SKM-1 treated with dmso at 0.1 percent for 144 hours (cell line): ENCODE measurements around the gene HEATR5A.
"Not testable (repeated sequence)": the region's sequence is repeated elsewhere in the genome, so short reads cannot be mapped to it uniquely, and the experiment has no call there.

ENCODE experiments used
- DNase-seq: peaks from one replicate; lab custom pipeline; 2025; ENCODE audit not compliant: unreplicated experiment; lab: John Stamatoyannopoulos, UW

Gene HEATR5A

DNA sequence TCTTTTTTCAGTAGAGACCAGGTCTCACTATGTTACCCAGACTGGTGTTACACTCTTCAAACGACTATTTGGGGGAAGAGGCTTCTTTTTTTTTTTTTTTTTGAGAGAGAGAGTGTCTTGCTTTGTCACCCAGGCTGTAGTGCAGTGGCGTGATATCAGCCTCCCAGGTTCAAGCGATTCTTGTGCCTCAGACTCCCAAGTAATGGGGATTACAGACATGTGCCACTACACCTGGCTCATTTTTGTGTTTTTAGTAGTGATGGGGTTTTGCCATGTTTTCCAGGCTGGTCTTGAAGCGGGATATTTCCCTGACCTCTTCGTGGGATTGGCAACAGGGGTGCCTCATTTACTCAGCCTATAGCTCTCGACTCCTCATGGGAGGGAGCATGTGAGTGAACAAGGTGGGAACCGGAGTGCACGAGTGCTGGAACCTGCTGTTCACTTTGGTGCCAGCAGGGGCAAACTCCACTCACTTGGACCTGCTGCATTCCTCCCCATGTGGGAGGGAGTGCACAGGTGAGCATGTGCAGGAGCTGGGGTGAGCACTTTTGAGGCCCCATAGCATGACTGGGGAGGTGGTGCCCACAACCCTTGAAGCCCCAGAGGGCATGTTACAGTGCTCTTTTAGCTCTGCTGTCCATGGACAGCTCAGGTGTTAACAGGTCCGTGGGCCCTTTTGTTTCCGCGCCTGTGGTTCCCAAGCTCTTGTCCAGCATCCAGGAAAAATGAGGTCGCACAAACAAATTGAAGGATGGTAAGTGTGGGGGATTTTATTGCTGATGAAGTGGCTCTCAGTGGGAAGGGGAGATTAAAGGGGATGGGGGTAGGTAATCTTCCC is 133.7 kb downstream of the HEATR5A start:
- no peak for DNase-seq

DNA sequence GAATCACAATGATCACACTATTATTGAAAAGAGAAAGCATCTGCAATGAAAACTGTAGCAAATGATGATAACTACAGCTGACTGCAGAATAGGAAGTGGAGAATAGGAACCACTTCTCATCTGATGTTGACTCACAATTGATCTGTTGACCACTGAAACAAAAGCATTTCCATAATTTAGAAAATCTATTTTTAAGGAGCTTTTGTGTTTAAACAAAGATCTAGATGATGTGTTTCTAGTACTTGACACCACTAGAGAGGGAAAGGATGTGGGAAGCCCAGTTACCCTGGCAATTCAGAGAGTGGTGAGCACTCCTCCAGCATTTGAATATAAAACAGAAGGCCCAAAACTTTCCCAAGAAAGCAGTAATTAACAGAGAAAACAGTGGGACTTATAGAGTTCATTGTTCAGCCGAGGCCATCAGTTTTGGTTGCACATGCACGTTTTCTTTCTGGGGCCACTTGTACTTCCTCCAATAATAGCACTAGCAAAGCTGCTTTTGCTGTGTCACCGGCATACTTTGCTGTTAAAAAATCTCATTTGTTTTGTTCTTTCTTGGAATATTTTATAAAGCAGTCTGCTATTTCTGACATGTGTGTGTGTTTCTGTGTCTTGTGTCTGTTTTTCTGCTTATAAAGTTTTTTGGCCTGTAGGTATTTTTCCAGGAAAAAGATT is 136.6 kb downstream of the HEATR5A start:
- no peak for DNase-seq

DNA sequence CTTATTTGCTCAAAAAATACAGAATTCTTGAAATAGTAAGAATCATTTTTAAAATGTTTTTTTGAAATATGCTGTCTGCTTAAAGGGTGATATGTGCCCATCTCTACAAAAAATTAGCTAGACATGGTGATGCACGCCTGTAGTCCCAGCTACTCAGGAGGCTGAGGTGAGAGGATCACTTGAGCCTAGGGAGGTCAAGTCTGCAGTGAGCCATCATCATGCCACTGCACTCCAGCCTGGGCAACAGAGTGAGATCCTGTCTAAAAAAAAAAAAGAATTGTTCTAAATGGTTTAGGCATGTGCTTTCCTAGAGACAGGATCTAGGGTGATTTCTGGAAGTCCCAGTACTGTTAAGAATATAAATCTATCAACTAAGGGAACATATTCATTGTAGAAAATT is 137.2 kb downstream of the HEATR5A start:
- DNase-seq, result no peak

DNA sequence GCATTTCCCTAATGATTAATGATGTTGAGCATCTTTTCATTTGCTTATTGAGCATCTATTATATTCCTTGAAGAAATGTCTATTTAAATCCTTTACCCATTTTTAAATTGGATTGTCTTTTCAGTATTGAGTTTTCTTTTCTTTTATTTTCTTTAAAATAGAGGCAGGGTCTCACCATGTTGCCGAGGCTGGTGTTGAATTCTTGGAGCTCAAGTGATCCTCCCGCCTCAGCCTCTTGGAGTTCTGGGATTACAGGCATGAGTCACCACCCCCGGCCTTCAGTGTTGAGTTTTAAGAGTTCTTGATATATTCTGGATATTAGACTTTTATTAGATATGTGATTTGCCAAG is 139.5 kb downstream of the HEATR5A start:
- DNase-seq, result no peak

DNA sequence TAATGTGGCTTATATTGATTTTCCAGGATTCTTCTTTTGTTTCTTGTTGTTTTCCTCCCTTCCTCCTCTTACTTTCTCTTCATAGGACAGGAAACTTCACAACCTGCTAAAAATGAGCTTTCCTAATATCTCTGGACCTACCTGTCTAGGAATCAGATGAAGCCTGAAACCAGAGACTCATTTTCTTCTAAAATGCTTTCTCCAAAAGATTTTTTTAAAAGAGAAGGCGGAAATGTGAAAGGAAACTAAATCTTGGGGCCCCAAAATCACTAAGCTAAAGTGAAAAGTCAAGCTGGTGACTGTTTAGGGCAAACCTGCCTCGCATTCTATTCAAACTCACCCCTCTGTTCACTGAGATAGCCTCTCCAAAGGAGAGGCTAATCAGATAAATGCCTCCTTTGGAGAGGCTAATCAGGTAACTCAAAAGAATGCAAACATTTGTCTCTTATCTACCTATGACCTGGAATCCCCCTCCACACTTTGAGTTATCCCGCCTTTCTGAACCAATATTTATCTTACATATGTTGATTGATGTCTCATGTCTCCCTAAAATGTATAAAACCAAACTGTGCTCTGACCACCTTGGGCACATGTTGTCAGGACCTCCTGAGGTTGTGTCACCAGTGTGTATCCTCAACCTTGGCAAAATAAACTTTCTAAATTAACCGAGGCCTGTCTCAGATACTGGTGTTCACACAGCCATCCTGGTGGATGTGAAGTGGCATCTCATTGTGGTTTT is 140.0 kb downstream of the HEATR5A start:
- no peak for DNase-seq

DNA sequence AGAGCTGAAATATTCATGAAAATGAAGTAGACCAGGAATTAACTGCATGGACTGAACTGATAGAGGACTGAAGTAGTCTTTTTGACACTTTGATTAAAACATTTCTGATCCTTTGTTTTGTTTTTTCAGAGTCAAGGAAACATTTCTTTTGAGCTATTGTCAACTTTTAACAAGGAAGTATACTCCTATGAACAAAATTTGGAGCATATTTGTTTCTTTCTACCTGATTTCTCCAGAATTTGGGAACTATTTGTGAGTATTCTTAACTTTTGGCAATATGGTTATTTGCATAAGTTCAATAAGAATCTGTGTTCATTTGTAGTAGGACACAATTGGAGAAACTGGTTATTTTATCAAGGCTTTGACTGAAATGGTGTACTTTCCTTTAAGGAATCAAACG is 141.5 kb downstream of the HEATR5A start:
- DNase-seq, result no peak

DNA sequence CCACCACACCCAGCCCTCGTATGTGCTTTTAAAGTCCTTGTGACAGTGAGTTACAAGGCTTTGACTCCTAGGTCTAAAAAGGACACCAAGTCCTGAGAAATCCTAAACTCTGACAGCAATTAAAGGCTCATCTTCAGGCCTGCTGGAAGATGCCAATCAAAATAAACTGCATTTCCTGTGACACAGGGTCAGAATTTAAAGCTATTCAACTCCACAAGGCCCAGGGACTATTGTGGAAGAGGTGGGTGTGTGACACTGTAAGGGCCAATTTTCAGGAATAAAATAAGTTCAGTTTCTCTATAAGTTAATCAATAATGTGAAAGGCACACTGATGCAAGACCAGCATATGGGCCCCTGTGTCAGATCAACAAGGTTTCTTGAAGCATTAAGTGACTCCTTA is 143.3 kb downstream of the HEATR5A start:
- no peak for DNase-seq

- DNase-seq, result not testable (repeated sequence)
Observed at GRCh38 chr14:31276417-31276816, 143.9 kb downstream of the HEATR5A start.

GRCh38 chr14:31275731-31276130 is 144.6 kb downstream of the HEATR5A start:
- no peak for DNase-seq

DNA sequence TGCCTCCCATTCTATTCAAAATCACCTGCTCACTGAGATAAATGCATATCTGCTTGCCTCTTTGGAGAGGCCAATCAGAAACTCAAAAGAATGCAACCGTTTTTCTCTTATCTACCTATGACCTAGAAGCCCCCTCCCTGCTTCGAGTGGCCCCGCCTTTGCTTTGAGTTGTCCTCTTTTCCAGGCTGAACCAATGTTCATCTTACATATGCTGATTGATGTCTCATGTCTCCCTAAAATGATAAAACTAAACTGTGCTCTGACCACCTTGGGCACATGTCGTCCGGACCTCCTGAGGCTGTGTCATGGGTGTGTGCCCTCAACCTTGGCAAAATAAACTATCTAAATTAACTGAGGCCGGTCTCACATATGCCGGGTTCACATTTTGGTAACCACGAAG is 148.7 kb downstream of the HEATR5A start:
- no peak for DNase-seq

DNA sequence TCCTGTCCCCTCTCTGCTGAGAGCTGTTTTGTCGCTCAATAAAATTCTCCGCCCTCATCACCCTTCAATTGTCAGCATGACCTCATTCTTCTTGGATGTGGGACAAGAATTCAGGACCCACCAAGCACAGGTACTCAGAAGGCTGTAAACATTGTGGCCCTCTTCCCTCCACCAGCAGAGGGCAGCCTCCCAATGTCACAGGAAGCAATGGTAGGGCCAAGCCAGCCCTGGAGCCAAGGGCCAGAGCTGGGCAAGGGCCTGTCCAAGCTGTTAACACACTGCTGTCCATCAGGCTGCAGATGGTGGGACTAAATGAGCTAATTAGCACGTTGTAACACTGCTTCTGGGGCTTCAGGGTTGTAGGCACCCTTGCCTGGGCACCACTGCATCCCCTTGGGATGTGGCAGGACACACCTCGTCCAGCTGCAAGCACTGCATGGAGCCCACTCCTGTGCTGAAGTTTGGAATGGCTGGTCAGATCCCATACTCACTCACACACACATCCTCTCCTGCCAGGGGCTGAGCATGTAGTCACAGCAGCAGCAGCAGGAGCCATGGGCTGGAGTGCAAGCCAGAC is 150.1 kb downstream of the HEATR5A start:
- no peak for DNase-seq

DNA sequence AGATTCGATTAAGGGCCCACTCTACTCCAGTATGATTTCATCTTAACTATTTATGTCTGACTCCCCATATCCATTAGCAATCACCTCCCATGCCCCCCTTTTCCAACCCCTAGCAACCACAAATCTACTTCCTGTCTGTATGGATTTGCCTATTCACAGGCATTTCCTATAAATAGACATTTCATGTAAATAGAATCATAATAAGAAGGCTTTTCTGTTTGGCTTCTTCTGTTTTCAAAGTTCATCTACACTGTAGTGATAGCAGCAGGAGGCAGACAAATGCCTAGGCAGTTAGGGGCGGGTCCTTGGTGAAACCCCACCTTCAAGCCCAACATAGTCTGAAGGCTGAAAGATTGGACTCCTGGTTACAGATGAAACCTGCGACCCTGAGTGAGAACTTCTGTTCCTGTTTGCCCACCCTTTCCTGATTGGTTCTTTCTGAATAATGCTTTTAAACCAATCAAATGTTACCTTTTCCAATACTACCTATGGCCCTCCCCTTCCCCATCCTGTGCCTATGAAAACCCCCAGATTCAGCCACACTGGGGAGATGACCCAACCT is 150.6 kb downstream of the HEATR5A start:
- DNase-seq, result no peak

- DNase-seq, result no peak
Observed at GRCh38 chr14:31268216-31268615, 152.1 kb downstream of the HEATR5A start.

DNA sequence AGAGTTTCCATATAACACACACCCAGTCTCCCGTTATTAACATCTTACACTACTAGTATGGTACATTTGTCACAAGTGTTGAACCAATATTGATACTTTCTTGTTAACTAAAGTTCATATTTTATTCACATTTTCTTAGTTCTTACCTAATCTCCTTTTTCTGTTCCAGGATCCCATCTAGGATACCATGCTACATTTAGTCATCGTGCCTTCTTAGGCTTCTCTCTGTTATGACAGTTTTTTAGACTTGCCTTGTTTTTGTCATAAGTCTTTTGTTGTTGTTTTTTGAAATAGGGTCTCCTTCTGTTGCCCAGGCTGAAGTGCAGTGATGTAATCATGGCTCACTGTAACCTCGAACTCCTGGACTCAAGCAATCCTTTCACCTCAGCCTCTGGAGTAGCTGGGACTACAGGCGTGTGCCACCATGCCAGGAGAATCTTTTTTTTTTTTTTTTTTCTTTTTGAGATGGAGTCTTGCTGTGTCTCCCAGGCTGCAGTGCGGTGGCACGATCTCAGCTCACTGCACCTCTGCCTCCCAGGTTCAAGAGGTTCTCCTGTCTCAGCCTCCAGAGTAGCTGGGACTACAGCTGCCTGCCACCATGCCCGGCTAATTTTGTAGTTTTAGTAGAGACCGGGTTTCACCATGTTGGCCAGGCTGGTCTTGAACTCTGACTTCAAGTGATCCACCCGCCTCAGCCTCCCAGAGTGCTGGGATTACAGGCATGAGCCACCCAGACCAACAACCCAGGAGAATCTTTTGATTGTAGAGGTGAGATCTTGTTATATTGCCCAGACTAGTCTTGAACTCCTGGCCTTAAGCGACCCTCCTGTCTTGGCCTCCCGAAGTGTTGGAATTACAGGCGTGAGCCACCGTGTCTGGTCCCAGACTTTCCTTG is 153.7 kb downstream of the HEATR5A start:
- no peak for DNase-seq

DNA sequence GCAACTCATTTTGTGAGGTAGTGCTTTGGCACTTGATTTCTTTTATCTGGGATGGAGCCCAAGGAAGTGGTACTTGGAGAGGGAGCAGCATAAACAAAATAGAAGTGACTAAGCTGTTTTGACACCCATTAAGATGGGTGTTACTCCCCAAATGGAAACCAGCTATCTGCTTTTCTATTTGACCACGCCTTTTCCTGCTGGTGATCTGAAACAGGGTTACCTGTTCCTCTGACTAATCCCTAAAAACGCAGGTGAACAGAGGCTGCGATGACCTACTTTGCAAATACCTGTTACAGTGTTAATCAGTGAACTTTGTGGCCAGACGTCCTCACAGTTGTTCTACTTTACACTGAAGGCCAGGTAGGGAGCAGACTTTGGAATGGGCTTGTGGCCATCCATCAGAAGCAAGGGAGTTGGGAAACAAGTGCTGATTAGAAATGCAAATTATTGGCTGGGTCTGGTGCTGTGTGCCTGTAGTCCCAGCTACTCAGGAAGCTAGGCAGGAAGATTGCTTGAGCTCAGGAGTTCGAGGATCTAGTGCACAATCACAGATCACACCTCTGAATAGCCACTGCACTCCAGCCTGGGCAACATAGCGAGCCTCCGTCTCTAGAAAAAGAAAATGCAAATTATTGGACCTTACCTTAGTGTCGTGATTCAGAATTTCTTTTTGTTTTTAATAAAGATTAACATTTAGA is 154.5 kb downstream of the HEATR5A start:
- no peak for DNase-seq

GRCh38 chr14:31263485-31264133 is 156.7 kb downstream of the HEATR5A start:
- DNase-seq, result no peak

GRCh38 chr14:31261859-31262731 is 158.3 kb downstream of the HEATR5A start:
- no peak for DNase-seq

DNA sequence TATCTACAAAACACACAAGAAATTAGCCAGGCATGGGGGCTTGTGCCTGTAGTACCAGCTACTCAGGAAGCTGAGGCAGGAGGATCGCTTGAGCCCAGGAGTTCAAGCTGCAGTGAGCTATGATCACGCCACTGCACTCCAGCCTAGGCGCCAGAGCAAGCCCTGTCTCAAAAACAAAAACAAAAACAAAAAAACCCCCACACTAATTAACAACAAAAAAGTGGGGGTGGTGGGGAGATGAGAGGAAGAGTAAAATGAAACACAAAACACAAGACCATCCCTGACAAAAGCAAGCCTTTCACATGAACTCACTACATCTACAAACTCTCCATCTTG is 158.9 kb downstream of the HEATR5A start:
- DNase-seq, result no peak
